HG03025 (cell line): ENCODE data around the gene CLDN11.

Experiments used
- ATAC-seq: cut with Tn5 transposase; IDR thresholded peaks from one replicate; pipeline ENCODE4 v1.9.1; 2021; ENCODE audit warnings: mild to moderate bottlenecking, moderate library complexity; ENCODE audit not compliant: unreplicated experiment, low FRiP score

Gene CLDN11

GRCh38 chr3:170425491-170426239 is 7.0 kb downstream of the CLDN11 start:
- ATAC-seq: no peak

GRCh38 chr3:170426240-170426797 is 7.7 kb downstream of the CLDN11 start:
- no peak for ATAC-seq

GRCh38 chr3:170428095-170428494 is 9.4 kb downstream of the CLDN11 start:
- no peak for ATAC-seq

GRCh38 chr3:170429050-170429449 is 10.4 kb downstream of the CLDN11 start:
- ATAC-seq: no peak

GRCh38 chr3:170431054-170431453 is 12.4 kb downstream of the CLDN11 start:
- no peak for ATAC-seq

GRCh38 chr3:170432416-170432815 is 13.7 kb downstream of the CLDN11 start:
- no peak for ATAC-seq

- ATAC-seq: no peak
These were observed 18.0 kb downstream of the CLDN11 start for GRCh38 chr3:170436697-170437096.

GRCh38 chr3:170437176-170437575 is 18.5 kb downstream of the CLDN11 start:
- no peak for ATAC-seq

- no peak for ATAC-seq
These were observed 19.2 kb downstream of the CLDN11 start for GRCh38 chr3:170437696-170438407.

GRCh38 chr3:170438836-170439235 is 20.2 kb downstream of the CLDN11 start:
- no peak for ATAC-seq

- no peak for ATAC-seq
These were observed 21.7 kb downstream of the CLDN11 start for GRCh38 chr3:170440344-170440743.

GRCh38 chr3:170441412-170441811 is 22.7 kb downstream of the CLDN11 start:
- ATAC-seq: no peak

- no peak for ATAC-seq
These were observed 24.3 kb downstream of the CLDN11 start for GRCh38 chr3:170442947-170443346.

GRCh38 chr3:170443457-170443856 is 24.8 kb downstream of the CLDN11 start:
- ATAC-seq: no peak

- no peak for ATAC-seq
These were observed 29.9 kb downstream of the CLDN11 start for GRCh38 chr3:170448584-170448983.

- no peak for ATAC-seq
These were observed 31.4 kb downstream of the CLDN11 start for GRCh38 chr3:170450039-170450438.

GRCh38 chr3:170454509-170454908 is 35.8 kb downstream of the CLDN11 start:
- ATAC-seq: no peak

- ATAC-seq: no peak
These were observed 39.6 kb downstream of the CLDN11 start for GRCh38 chr3:170458285-170458684.

- ATAC-seq: no peak
These were observed 44.3 kb downstream of the CLDN11 start for GRCh38 chr3:170463011-170463410.

- no peak for ATAC-seq
These were observed 47.3 kb downstream of the CLDN11 start for GRCh38 chr3:170465955-170466354.

GRCh38 chr3:170467007-170467406 is 48.3 kb downstream of the CLDN11 start:
- no peak for ATAC-seq
